Esophagus squamous epithelium (tissue), 4 donors: Measurements from ENCODE around the gene PCBP4.

Experiments
- CTCF ChIP-seq, 6 experiments: fragments of 450-650 bp in 4 of 6; fragments of 200-600 bp in 2 of 6; sonication (generic) in 2 of 6; IDR thresholded peaks; one replicate each; pipeline ENCODE4 v1.5.1; 2016 to 2019; ENCODE audit warnings: antibody characterized with exemption in 6 of 6, mild to moderate bottlenecking in 4 of 6, moderate library complexity in 4 of 6
- POLR2A ChIP-seq, 4 donors: fragments of 450-650 bp; IDR thresholded peaks; one replicate each; pipeline ENCODE4 v1.6.1; 2017; ENCODE audit warnings: antibody characterized with exemption in 4 of 4, mild to moderate bottlenecking in 4 of 4, moderate library complexity in 3 of 4

- TF ChIP-seq CTCF (IDR thresholded peaks at IDR 0.05) (no peak), POLR2A (IDR thresholded peaks at IDR 0.05) (no peak)
Observed at GRCh38 chr3:51983578-51984268, 16.5 kb upstream of the PCBP4 start.
